Measurements from ENCODE around the gene INPP5D.
"Not testable (repeated sequence)": the region's sequence is repeated elsewhere in the genome, so short reads cannot be mapped to it uniquely, and the experiment has no call there.

INPP5D gene

GRCh38 chr2:233107011-233107410, 46.9 kb downstream of the INPP5D start:
- DNase-seq (ENCODE audit: low read depth, low spot score), result no peak
- H3K4me3 ChIP-seq (ENCODE audit: low read length), result no peak overlapping the region

GRCh38 chr2:233107831-233108300, 47.7 kb downstream of the INPP5D start:
- no peak overlapping the region for H3K4me3 ChIP-seq (ENCODE audit: low read length)
- no peak for DNase-seq (ENCODE audit: low read depth, low spot score)

DNA sequence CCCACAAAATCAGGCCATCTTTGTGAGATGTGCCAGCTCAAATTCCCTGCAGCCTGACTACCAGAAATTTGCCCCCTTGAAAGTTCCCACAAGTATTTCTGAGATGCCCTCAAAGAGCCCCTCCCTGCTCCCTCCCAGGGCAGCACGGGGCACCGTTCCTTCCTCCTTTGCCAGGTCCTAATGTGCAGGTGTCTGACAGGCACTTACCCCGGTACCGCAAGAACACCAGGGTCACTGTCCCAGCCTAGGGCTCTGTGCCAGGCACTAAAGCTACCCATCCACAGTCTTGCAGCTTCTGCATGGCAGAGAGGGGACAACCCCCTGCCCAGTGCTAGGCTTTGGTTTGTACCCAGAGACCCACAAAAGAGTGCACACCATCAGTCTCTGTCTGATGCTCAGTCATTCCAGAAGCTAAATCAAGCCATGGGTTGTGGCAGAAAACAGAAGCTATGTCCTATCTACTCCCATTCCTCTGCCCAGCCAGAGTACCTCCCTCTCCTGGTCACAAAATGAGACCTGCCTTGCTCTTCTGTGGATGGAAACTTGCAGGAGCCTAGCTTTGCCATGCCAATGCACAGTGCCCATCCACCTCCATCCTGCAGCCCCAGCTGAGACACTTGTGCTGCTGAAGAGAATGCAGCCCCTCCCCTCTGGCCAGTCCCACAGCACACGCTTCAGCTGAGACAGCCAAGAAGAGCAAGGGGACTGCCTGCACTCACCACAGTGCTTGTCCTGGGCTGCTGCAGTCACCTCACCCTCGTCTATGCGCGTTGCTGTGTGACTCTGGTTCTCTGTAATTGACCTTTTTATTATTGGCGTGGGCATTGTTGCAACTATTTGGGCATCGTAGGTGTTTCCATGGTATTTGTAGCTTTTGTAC, 48.7 kb downstream of the INPP5D start:
- DNase-seq (ENCODE audit: low read depth, low spot score), result no peak
- H3K4me3 ChIP-seq (ENCODE audit: low read length), result no peak overlapping the region

DNA sequence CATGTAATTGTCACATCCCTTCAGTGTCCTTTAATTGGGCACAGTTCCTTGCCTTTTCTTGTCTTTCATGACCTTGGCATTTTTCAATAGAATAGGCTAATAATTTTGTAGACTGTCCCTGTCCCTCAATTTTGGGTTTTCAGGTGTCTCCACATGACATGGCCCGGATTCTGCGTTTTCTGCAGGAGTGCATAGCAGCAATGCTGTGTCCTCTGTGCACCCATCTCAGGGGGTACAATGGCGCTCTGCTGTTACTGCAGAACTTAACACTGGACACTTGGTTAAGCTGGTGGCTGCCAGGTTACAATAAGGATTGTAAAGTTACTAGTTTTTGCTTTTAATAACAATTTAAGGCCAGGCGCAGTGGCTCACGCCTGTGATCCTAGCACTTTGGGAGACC, 51.3 kb downstream of the INPP5D start:
- DNase-seq (ENCODE audit: low read depth, low spot score), result no peak
- H3K4me3 ChIP-seq (ENCODE audit: low read length), result no peak overlapping the region

DNA sequence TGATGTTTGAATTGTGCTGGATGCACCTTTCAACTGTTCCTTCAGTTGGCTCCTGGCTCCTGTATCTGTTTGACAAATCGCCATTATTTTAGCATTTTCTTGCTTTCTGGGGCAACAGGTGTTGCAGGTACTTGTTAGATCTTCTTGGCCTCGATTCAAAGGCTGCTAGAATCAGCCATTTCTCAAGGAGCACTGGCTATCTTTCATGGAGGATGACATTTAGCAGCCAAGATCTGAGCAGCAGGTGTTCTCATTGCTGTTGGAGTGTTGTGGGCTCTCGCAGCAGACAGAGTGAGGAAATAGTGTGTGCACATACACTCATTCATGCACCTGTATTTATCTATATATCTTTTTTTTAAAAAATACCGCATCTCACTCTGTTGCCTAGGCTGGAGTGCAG, 52.2 kb downstream of the INPP5D start:
- H3K4me3 ChIP-seq (ENCODE audit: low read length), result no peak overlapping the region
- DNase-seq (ENCODE audit: low read depth, low spot score), result peak; percentile 88

DNA sequence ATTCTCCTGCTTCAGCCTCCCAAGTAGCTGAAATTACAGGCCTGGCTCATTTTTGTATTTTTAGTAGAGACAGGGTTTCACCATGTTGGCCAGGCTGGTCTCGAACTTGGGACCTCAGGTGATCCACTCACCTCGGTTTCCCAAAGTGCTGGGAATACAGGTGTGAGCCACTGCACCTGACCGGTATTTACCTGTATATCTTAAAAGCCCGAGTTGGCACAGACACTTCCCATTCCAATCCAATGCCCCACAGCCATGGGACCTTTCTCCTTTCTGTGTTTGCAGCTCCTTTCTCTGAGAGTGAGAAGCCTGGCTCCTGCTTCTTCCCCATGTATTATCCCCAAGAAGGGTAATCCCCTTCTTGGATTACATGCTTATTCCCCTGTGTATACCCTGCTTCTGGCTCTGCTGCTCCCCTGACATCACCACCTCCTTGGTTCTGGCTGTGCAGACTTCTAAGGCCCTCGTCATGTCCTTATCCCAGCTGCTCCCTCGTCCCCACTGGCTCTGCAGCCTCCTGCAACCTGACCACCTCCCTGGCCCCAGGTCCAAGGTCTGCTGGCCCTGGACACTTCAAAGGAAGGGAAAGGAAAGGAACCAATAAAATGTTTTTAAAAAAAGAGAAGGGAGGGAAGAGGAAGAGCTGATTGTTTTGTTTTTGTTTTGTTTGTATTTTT, 52.8 kb downstream of the INPP5D start:
- no peak for DNase-seq (ENCODE audit: low read depth, low spot score)
- H3K4me3 ChIP-seq (ENCODE audit: low read length), result no peak overlapping the region

DNA sequence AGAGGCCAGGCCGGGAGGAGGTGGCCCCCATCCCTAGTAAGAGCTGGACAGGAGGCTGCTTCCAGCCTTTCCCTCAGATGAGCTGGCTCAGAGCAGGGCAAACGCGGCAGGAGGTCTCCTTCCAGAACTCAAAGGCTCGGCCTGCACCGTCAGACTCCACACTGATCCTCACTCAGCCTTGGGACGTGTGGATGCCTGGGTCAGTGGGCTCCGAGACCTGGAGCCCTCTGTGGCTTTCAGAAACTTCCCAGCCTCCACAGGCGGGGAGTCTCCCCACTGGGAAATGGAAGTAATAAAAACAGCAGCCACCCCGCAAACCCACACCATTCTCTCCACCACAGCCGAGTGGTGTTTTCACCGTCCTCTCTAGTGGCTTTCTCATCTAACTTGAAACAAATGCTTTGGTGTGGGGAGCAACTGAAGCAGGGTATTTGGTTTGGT, 54.3 kb downstream of the INPP5D start:
- H3K4me3 ChIP-seq (ENCODE audit: low read length), result no peak overlapping the region
- DNase-seq (ENCODE audit: low read depth, low spot score), result peak; percentile 88

GRCh38 chr2:233115121-233115520, 55.0 kb downstream of the INPP5D start:
- no peak for DNase-seq (ENCODE audit: low read depth, low spot score)
- no peak overlapping the region for H3K4me3 ChIP-seq (ENCODE audit: low read length)

DNA sequence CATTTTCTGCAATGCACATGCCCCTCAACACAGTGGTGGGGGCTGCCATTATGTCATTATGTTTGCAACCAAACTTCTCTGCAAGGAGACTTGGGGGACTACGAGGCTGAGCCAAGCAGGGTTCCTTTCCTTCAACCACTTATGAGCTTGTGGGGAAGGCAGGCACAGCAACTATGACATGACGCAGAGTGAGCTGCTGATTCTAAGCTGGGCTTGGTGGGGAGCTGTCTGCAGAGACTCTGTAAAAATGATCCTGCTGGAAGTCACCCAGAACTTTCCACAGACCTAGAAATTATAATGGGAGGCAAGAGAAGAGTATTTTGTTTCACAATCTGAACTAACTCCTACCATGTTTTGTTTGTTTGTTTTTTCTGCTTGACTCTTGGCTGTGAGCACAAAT, 55.6 kb downstream of the INPP5D start:
- H3K4me3 ChIP-seq (ENCODE audit: low read length), result no peak overlapping the region
- peak; percentile 32 for DNase-seq (ENCODE audit: low read depth, low spot score)

- DNase-seq (ENCODE audit: low read depth, low spot score), result no peak
- no peak overlapping the region for H3K4me3 ChIP-seq (ENCODE audit: low read length)
Observed at GRCh38 chr2:233116946-233117345, 56.8 kb downstream of the INPP5D start.

GRCh38 chr2:233117351-233117750, 57.2 kb downstream of the INPP5D start:
- peak; percentile 83 for DNase-seq (ENCODE audit: low read depth, low spot score)
- H3K4me3 ChIP-seq (ENCODE audit: low read length), result peak overlapping the region; percentile 15; the same call in 1 of the 2 replicates

DNA sequence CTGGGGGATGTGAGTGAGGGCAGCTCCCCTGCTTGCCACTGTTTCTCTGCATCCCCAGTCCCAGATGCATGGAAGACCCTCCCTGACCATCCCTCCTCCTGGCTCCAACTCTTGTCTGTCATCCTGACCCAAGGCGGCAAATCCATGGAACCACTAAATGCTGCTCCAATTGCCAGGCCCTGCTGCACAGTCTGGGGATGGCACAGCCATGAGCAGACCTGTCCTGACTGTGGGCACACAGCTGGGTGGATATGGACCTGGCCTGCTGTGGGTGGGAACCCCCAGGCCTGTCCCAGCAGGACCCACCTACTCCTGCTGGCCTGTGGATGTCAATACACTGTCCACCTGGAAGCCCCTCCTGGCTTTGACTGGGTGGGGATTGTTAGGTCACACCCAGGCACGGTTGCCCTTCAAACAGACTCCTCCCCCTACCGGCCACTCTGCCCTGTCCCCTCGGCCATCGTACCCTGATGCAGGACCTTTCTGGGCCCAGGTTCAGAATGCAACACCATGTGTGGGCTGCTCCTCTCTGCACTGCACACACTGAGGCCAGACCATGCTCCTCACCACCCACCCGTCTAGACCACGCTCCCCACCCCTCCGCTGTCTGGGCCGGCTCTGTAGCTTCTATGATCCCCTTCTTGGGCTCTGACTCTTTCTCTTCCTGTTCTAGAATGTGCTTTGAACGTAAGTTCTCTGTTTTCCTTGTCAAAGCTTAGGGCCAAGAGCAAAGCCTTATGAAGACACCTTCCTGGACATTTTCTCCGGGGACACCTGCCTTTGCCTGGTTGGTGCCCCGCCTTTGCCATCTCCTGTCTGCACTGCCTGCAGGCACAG, 57.9 kb downstream of the INPP5D start:
- 0 out of 2 replicates have a peak overlapping the region, but pooled peaks have one; percentile 15 for H3K4me3 ChIP-seq (ENCODE audit: low read length)
- DNase-seq (ENCODE audit: low read depth, low spot score), result no peak

GRCh38 chr2:233118648-233119000, 58.5 kb downstream of the INPP5D start:
- no peak for DNase-seq (ENCODE audit: low read depth, low spot score)
- no peak overlapping the region for H3K4me3 ChIP-seq (ENCODE audit: low read length)

DNA sequence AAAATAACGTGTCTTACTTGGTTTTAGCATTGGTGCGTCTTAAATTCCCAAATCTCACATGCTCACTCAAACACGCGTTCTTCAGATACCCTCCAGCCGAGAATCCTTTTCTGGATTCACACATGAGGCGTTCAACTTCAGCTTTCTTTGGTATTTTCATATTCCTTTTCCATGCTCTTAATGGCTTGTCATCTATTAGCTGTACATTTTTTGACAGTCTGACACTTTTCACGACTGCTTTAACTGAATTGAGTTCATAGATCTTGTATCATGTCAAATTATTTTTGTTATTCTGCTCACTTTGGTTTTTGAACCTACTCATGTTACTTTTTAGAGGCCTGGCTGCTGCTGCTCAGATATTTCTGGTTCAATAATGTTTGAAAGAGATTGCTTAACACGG, 59.0 kb downstream of the INPP5D start:
- DNase-seq (ENCODE audit: low read depth, low spot score), result no peak
- H3K4me3 ChIP-seq (ENCODE audit: low read length), result no peak overlapping the region

DNA sequence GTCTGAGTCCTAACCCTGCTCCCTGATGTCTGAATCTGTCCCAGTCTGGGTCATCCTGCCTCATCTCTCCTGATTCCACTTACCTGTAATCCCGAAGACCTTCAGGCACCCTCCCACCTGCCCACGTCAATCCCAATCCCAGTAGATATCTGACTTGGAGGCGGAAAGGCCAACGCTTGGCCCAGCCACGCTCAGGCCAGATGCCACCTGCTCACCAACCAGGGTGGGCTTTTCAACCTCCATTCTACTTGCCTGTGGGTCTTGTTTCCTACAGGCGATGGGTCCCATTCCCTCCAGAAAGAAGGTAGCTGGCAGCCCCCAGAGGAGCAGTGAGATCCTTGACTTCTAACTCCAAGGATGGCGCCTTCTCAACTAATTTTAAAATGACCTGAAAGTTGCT, 59.7 kb downstream of the INPP5D start:
- no peak for DNase-seq (ENCODE audit: low read depth, low spot score)
- no peak overlapping the region for H3K4me3 ChIP-seq (ENCODE audit: low read length)

DNA sequence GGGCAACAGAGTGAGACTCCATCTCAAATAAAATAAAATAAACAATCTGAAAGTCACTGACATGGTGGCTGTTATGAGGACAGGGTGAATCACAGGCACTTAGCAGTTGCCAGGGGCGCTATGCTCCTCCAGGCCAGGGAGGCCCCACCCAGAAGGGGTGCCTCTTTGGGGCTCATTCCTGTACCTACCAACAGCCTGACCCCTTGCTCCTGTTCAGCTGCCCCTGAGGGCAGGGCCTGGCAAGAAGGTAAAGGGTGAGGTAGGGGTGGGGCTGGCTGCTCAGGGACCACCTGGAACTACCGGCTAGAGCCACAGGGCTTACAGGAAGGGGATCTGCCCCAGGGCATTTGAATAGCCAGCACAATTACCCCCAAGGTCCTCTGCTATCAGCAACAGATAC, 60.3 kb downstream of the INPP5D start:
- no peak overlapping the region for H3K4me3 ChIP-seq (ENCODE audit: low read length)
- DNase-seq (ENCODE audit: low read depth, low spot score), result no peak

DNA sequence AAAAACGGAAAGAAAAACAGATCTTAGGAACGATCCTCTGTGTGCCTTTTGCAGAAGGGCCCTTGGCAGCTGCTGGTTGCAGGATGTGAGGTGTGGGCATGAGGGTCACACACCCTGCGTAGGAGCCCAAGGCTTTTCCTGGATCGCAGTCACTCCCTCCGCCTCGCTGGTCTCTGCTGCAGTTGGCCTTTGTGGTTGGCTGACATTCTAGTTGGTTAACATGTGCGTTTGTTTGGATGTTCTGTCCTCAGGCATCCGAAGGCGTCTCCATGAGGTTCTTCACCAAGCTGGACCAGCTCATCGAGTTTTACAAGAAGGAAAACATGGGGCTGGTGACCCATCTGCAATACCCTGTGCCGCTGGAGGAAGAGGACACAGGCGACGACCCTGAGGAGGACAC, 61.7 kb downstream of the INPP5D start:
- H3K4me3 ChIP-seq (ENCODE audit: low read length), result no peak overlapping the region
- no peak for DNase-seq (ENCODE audit: low read depth, low spot score)

DNA sequence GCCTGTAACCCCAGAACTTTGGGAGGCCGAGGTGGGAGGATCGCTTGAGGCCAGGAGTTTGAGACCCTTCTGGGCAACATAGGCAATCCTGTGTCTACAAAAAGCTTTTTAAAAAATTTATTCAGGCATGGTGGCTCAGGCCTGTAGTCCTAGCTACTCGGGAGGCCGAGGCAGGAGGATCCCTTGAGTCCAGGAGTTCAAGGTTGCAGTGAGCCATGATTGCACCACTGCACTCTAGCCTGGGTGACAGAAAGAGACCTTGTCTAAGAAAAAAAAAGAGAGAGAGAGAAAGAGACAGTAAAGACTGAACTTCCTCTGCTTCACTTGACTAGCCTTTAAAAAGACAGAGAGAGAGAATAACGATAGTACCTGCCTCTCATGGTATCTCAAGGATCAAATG, 62.4 kb downstream of the INPP5D start:
- no peak for DNase-seq (ENCODE audit: low read depth, low spot score)
- H3K4me3 ChIP-seq (ENCODE audit: low read length), result no peak overlapping the region

DNA sequence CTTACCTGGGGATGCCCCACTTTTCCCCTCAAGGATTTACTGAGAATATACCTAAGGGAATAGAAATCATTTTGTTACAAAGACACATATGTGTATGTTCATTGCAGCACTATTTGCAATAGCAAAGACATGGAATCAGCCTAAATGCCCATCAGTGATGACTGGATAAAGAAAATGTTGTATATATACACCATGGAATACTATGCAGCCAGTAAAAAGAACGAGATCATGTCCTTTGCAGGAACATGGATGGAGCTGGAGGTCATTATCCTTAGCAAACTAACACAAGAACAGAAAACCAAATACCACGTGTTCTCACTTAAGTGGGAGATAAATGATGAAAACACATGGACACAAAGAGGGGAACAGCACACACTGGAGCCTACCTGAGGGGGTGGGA, 63.4 kb downstream of the INPP5D start:
- not testable (repeated sequence) for DNase-seq (ENCODE audit: low read depth, low spot score); H3K4me3 ChIP-seq (ENCODE audit: low read length)
